ENCODE results near the gene AP1M1.

DNA sequence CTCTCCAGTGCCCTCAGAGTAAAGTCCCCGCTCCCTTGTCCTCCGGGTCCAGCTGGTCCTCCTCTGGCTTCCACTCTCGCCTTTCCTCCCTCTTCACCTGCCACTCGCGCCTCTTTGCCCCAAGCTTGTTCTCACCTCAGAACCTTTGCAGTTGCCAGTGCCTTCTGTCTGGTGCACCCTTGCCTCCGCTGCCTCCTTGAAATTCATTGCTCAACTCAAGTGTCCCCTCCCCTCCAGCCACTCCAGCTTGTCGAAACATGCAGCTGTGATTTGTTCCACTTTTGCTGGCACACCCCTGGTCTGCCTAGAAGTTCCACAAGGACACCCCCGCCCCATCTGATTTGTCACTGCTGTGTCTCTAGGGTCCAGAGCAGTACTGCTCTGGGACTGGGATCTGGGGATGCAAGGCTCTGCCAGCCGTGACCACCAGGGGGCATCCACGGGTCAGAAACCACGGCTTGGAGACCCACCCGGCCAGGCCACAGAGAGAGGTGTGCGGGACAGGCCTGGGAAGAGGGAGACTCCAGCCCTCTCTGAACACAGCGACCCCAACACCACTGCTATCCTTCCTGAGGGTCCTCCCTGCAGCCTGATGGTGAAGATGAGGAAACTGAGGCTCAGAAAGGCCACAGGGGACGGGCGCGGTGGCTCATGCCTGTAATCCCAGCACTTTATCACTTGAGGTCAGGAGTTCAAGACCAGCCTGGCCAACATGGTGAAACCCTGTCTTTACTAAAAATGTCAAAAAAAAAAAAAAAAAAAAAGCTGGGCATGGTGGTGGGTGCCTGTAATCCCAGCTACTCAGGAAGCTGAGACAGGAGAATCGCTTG lies 49.9 kb downstream of the AP1M1 start:
- TF ChIP-seq, protein P1, sequence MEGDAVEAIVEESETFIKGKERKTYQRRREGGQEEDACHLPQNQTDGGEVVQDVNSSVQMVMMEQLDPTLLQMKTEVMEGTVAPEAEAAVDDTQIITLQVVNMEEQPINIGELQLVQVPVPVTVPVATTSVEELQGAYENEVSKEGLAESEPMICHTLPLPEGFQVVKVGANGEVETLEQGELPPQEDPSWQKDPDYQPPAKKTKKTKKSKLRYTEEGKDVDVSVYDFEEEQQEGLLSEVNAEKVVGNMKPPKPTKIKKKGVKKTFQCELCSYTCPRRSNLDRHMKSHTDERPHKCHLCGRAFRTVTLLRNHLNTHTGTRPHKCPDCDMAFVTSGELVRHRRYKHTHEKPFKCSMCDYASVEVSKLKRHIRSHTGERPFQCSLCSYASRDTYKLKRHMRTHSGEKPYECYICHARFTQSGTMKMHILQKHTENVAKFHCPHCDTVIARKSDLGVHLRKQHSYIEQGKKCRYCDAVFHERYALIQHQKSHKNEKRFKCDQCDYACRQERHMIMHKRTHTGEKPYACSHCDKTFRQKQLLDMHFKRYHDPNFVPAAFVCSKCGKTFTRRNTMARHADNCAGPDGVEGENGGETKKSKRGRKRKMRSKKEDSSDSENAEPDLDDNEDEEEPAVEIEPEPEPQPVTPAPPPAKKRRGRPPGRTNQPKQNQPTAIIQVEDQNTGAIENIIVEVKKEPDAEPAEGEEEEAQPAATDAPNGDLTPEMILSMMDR (conservative IDR thresholded peaks at IDR 0.05), result peak; percentile 99
- TF ChIP-seq EZH2 (IDR thresholded peaks at IDR 0.05; ENCODE audit: low read depth), result no peak

Measured in PC-9 (cell line).